Measurements from ENCODE around the gene DLAT. TPM values are rescaled to one million over a fixed set of nuclear protein-coding genes. Genes with fewer than 3 reads are reported as not detected.

The DLAT gene
- total and polyA plus RNA-seq, 2 experiments from 2014 or later, result 27.9 to 42.1 TPM

DNA sequence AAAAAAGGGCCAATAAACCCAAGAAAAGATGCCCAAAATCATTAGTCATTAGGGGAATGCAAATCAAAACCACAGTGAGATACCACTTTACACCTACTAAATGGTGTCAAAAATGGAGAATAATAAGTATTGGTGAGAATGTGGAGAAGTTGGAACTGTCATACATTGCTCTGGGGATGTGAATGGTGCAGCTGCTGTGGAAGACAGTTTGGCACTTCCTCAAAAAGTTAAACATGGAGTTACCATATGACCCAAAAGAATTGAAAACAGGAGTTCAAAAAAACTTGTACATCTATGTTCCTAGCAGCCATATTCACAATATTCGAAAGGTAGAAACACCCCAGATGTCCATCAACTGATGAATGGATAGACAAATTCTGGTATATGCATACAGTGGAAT, 24.5 kb upstream of the DLAT start:
- H3K79me2 ChIP-seq, result no peaks in the 10 kb centered on the region
- WGBS (ENCODE audit: low lambda C conversion rate, missing lambda C conversion rate), result 95% methylated on average over 1 of the region's 1 CpG
- no peaks in the 10 kb centered on the region for H3K36me3 ChIP-seq (replicated peaks; ENCODE audit: insufficient read depth, low read depth)
- no peak overlapping the region for H3K4me2 ChIP-seq
- H3K9me2 ChIP-seq (replicated peaks; ENCODE audit: insufficient read depth), result no peaks in the 10 kb centered on the region
- no peak overlapping the region for H2AFZ ChIP-seq
- no peaks in the 10 kb centered on the region for H3K9me3 ChIP-seq (ENCODE audit: low read depth)
- no peaks in the 10 kb centered on the region for H3K4me1 ChIP-seq (ENCODE audit: insufficient read depth)
- DNase-seq (ENCODE audit: low spot score), result no peak
- no peaks in the 10 kb centered on the region for H3K27me3 ChIP-seq
- H3K4me3 ChIP-seq, result no peak overlapping the region
- H4K20me1 ChIP-seq (ENCODE audit: insufficient read depth, poor library complexity, severe bottlenecking), result no peaks in the 10 kb centered on the region
- TF ChIP-seq, protein P1, sequence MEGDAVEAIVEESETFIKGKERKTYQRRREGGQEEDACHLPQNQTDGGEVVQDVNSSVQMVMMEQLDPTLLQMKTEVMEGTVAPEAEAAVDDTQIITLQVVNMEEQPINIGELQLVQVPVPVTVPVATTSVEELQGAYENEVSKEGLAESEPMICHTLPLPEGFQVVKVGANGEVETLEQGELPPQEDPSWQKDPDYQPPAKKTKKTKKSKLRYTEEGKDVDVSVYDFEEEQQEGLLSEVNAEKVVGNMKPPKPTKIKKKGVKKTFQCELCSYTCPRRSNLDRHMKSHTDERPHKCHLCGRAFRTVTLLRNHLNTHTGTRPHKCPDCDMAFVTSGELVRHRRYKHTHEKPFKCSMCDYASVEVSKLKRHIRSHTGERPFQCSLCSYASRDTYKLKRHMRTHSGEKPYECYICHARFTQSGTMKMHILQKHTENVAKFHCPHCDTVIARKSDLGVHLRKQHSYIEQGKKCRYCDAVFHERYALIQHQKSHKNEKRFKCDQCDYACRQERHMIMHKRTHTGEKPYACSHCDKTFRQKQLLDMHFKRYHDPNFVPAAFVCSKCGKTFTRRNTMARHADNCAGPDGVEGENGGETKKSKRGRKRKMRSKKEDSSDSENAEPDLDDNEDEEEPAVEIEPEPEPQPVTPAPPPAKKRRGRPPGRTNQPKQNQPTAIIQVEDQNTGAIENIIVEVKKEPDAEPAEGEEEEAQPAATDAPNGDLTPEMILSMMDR (IDR thresholded peaks at IDR 0.05; ENCODE audit: poor library complexity), result no peak
- TF ChIP-seq EZH2 (IDR thresholded peaks at IDR 0.05; ENCODE audit: borderline replicate concordance), result no peak
- TF ChIP-seq EZH2phosphoT487 (IDR thresholded peaks at IDR 0.05; ENCODE audit: low read depth, severe bottlenecking, unreplicated experiment), result no peak
- no peak overlapping the region for H3K27ac ChIP-seq

DNA sequence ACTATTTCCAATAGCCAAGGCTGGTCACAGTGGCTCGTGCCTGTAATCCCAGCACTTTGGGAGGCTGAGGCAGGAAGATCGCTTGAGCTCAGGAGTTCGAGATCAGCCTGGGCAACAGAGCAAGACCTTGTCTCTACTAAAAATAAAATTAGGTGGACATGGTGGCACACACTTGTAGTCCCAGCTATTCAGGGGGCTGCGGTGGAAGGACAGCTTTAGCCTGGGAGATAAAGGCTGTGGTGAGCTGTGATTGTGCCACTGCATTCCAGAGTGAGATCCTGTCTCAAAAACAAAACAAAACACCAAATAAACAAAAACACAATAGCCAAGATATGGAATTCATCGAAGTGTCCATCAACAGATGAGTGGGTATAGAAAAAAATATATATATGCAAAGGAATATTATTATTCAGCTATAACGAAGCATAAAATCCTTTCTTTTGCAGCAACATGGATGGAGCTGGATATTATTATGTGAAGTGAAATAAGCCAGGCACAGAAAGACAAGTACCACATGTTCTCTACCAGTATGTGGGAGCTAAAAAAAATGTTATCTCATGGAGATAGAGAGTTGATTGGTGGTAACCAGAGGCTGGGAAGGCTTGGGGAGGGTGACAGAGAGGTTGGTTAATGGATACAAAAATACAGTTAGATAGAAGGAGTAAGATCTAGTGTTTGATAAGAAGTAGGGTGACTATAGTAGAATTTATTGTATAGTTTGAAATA, 22.6 kb upstream of the DLAT start:
- no peak overlapping the region for H2AFZ ChIP-seq
- DNase-seq (ENCODE audit: low spot score), result no peak
- WGBS (ENCODE audit: low lambda C conversion rate, missing lambda C conversion rate), result 86% methylated on average over 6 of the region's 6 CpGs
- H3K27me3 ChIP-seq, result no peaks in the 10 kb centered on the region
- no peak for TF ChIP-seq EZH2phosphoT487 (IDR thresholded peaks at IDR 0.05; ENCODE audit: low read depth, severe bottlenecking, unreplicated experiment)
- no peak for TF ChIP-seq EZH2 (IDR thresholded peaks at IDR 0.05; ENCODE audit: borderline replicate concordance)
- TF ChIP-seq, protein P1 (IDR thresholded peaks at IDR 0.05; ENCODE audit: poor library complexity), result no peak
- no peaks in the 10 kb centered on the region for H3K9me3 ChIP-seq (ENCODE audit: low read depth)
- H3K27ac ChIP-seq, result no peak overlapping the region
- H3K4me1 ChIP-seq (ENCODE audit: insufficient read depth), result no peaks in the 10 kb centered on the region
- no peaks in the 10 kb centered on the region for H3K79me2 ChIP-seq
- no peak overlapping the region for H3K4me3 ChIP-seq
- H3K36me3 ChIP-seq (replicated peaks; ENCODE audit: insufficient read depth, low read depth), result no peaks in the 10 kb centered on the region
- H3K4me2 ChIP-seq, result no peak overlapping the region
- H3K9me2 ChIP-seq (replicated peaks; ENCODE audit: insufficient read depth), result no peaks in the 10 kb centered on the region
- no peaks in the 10 kb centered on the region for H4K20me1 ChIP-seq (ENCODE audit: insufficient read depth, poor library complexity, severe bottlenecking)

DNA sequence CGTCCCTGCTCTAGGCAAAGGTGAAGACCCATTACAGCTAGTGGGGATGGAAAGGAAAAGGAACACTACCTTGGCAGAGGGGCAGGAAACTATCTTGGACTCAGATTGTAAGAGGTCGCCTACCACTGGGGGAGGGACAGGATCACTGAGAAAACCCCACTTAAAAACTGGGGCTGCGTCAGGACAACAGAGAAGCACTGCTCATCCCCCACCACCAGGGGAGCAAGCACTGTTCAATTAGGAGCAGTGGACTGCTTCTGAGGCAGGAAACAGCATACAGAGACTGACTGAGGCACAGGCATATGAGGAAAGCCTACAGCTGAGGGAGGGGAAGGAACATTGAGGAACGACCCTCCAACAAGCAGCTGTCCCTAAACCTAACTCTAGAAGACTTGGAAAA, 20.8 kb upstream of the DLAT start:
- no peak overlapping the region for H3K27ac ChIP-seq
- no peaks in the 10 kb centered on the region for H3K27me3 ChIP-seq
- WGBS (ENCODE audit: low lambda C conversion rate, missing lambda C conversion rate), result 83% methylated on average over 4 of the region's 4 CpGs
- no peaks in the 10 kb centered on the region for H3K36me3 ChIP-seq (replicated peaks; ENCODE audit: insufficient read depth, low read depth)
- H3K9me3 ChIP-seq (ENCODE audit: low read depth), result no peaks in the 10 kb centered on the region
- H3K4me1 ChIP-seq (ENCODE audit: insufficient read depth), result no peaks in the 10 kb centered on the region
- no peak overlapping the region for H3K4me2 ChIP-seq
- no peaks in the 10 kb centered on the region for H3K9me2 ChIP-seq (replicated peaks; ENCODE audit: insufficient read depth)
- no peak for DNase-seq (ENCODE audit: low spot score)
- no peak overlapping the region for H2AFZ ChIP-seq
- TF ChIP-seq, protein P1 (IDR thresholded peaks at IDR 0.05; ENCODE audit: poor library complexity), result peak; percentile 8
- TF ChIP-seq EZH2phosphoT487 (IDR thresholded peaks at IDR 0.05; ENCODE audit: low read depth, severe bottlenecking, unreplicated experiment), result no peak
- no peak for TF ChIP-seq EZH2 (IDR thresholded peaks at IDR 0.05; ENCODE audit: borderline replicate concordance)
- no peak overlapping the region for H3K4me3 ChIP-seq
- no peaks in the 10 kb centered on the region for H3K79me2 ChIP-seq
- no peaks in the 10 kb centered on the region for H4K20me1 ChIP-seq (ENCODE audit: insufficient read depth, poor library complexity, severe bottlenecking)
